ENCODE data around the gene SPRY1.

SPRY1 gene

DNA sequence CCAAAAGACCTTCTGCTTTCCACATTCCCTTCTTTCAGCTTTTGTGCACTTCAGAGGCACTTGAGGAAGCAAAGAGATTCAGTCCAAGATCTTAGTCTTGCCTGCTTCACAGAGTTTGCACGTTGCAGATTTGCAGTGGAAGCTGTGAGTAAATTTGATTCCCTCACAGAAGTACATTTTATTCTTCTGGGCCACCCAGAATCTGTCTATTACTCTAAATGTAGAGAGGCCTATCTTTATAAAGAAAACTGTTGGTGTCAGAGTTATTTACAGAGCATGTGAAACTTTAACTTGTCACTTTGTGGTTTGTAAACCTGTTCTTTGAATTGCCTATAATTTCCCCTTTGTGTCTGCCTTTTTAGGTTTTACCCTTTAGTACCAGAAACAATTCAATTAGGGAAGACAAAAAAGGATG is 15.5 kb downstream of the SPRY1 start:
- DNase-seq: no peak

DNA sequence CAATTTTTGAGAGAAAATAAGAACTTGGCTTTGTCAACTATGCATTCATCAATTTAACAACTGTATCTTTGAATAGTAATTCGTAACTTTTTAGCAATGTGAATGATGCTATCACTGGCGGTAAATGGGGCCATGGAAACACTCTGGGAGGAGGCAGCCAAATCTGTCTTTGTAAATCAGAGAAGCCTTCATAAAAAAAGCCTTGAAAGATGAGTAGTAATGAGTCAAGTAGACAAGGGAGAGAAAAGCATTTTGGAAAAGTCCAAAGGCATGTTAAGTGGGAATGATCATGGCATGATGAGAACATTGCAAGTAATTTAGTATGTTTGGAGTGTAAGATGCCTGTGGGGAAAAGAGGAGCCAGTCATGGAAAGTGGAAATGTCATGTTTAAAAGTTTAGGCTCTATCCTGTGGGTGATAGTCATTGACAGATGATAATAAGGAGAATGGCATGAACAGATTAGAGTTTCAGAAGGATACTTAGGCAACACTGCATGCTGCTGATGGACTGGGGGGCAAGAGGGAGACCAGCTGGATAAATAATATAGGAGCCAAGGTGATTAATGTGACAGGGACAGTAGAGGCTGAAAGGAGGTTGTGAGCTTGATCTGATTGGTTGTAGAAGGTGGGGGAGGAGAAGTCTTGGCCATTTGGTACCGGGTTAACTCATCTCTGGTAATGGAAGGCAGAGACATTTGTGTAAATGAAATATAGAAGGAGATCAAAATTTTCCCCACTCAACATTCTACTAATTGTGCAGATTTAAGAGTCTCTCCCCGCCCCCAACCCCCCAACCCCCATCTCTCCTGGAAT is 16.3 kb downstream of the SPRY1 start:
- DNase-seq: no peak

DNA sequence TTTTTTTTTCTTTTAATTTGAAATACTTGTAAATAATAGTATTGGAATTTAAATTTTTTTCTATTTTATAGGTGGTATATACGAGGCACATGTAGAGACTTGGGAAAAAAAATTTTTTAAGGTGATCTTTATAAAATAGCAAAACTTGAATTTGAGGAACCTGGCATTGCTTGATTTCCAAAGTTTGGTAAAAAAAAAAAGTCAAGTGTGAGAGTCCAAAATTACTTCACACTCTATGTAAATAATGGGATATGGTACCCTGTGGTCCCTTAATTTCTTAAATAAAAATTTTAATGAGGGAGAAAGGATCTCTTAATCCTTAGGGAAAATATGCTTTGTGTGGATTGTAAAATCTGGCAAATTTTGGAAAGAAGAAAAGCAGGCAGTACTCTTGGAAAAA is 19.0 kb downstream of the SPRY1 start:
- no peak for DNase-seq

DNA sequence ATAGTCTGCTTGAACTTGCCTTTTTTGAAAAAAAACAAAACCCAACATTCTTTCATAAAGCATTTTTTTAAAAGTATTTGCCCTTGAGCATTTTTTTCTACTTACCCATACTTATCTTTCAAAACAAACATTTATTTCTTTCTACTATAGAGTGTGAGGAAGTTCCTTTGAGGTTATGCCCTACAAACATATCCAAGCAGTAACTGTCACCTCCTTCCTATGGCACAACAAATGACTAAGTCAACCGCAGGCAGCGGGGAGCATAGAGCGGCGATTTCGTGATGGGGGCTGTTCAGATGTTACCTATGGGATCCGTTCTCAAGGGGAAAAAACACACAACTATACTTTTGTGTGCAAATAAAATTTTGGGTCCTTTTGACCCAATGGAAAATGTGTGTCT is 19.4 kb downstream of the SPRY1 start:
- no peak for DNase-seq

DNA sequence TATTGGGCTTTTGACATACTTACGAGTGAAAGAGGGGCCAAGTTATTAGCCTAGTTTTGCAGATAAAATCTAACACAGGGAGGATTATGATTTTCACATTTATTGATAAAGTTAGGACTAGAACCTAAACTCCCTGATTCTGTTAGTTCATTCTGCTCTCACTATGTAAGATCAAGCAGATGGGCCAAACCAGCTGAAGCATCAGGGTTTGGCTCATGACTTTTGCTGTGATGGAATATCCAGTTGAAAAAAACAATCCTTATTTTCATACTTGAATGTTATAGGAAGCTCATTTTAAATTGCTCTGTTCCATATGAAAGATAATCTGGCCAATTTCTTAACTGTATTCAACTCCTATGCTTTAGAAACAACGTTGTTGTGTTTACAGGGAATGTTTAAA is 21.2 kb downstream of the SPRY1 start:
- DNase-seq: no peak

DNA sequence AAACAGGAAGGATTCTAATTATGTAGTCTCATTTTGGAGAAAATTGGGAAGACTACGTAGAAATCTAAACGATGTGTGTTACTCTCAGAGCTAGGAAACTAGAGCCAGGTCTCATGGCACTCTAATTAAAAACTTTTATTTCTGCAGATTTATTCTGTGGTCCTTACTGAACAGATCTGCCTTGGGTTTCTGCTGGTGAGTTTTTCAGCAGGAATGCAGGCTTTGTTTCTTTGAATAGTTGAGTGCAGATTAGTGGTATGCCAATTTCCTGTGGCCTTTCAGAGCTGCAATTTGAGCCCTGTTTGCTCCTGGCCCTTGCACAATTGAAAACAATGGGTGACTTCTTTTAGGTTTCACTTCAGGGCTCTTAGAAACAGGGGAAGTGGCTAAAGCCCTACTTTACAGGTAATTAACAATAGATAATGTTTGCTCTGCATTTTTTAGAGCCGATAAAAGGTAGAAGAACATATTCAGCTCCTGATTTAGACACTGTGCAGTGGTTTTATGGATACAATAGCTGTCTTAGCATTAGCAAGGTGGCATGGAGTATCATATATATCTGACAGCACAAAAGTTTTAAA is 21.8 kb downstream of the SPRY1 start:
- DNase-seq: no peak

DNA sequence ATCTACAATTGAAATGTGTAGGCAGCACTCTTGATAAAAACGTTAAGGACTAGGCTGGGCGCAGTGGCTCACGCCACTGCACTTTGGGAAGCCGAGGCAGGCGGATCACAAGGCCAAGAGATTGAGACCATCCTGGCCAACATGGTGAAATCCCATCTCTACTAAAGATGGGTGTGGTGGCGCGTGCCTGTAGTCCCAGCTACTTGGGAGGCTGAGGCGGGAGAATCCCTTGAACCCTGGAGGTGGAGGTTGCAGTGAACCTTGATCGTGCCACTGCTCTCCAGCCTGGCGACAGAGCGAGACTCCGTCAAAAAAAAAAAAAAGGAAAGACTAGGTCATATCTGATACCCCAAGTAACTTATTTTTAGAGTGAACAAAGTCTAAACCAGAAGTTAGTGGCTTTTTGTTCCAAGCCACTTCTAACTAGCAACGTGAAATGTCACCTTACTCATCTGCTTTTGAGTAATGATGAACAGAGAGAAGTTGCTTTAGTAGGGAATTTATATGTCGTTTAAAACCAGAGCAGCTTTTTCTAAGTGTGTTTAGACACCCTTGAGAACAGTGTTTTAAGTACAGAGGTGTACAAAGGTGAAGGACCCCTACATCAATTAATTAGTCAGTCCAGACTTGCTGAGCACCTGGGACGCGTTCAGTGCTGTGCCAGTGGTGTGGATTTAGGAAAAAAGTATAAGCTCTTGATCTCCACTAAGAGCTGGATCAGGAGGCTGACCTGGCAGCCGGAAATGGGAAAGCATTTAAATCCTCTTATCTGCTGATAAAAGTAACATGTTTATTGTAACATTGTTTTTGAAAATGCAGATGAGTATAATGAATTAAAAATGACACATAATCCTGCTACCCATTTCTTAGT is 23.5 kb downstream of the SPRY1 start:
- no peak for DNase-seq

DNA sequence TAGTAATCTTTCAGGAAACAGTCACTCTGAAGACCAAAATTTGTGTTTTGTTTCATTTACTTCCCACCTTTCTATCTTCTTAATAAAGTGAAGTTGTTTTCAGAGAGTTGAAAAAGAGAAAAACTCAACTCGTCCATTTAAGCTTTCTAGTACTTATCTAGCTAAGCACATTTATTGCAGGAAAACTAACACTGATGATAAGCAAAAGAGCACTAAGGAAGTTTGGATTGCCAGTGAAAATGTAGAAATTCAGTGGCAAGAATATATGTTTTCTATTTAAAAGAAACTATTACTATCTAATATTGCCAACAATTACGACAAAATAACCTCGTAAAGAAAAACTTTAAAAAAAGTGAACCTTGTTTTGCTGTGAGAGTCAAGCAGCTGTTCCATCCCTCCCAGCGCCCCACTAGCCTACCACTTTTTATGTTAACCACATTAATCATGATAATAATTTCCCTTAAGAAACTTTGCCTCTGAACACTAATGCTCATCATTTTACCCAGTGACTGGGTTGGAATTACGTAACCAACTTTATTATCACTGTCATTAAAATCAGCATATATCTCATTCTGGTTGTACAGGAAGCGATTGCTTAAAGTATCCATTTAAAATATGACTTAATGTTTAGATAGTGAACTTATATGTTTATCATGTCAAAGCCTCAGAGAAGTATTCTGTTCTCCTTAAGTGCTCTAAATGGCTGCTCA is 24.8 kb downstream of the SPRY1 start:
- no peak for DNase-seq

DNA sequence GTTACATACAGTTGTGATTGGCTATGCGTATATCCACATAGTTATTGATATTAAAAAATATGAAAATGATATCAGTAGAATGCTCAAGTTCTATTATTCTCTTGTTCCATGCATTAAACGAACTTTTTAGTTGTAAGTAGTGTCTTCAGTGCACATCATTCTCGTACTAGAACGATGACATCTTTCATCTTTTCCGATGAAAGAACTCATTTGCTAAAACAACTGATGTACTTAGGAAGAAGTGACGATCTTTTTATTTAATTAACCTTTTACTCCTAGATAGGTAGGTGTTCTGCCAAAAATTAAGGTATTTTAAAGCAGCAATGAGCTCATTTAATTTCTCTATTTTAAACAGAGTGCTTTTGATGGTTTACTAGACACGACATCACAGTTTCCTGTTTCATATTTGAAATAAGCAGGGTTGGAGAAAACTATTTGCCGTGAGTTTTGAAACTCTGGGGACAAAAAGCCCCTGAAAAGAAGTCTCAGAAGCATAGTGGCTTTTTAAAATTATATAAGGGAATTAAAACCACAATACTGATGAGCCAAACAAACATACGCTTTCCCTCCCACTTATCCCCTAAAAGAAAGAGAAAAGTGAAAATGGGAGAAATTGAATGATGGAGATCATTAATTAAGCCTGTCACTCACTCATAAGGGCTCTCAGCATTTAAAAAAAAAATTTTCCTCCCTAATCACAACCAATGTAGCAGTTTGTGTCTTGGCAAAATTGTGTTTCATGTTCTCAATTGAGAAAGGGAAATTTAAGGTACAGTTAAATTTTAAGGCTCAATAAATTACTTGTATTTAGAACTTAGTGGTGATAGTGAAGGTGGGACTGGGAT is 25.6 kb downstream of the SPRY1 start:
- no peak for DNase-seq

DNA sequence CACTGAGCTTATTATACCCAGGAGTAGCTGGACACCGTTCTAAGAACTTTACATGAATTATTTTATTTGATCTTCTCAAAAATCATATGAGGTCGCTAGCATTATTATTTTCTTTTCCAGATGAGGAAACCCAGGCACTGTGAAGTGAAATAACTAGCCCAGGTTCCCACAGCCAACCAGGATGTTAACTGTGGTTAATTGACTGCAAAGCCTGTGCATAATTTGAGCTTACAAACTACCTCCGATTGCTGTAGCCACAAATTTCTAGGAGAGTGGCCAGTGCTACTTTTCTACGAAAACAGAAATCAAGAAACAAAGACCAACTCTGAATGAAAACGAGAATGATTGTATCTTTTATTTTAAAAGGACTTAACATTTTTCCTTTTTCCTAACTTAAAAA is 27.2 kb downstream of the SPRY1 start:
- no peak for DNase-seq

DNA sequence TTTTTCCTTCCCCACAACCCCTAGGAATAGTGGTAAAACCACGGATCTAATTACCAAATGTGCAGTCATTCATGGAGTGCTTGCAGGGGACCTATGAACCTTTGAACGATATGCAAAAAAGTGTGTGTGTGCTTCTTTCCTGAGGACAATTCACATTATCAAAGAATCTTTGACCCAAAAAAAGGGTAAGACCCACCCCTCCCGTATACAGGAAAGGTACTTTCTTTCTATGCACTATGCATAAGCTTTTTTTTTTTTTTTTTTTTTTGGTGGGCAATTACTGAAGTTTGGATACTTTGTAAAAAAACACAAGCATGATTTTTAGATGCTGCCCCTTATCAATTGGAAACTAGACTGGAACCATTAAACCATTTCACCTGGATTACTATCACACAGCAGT is 31.4 kb downstream of the SPRY1 start:
- no peak for DNase-seq

DNA sequence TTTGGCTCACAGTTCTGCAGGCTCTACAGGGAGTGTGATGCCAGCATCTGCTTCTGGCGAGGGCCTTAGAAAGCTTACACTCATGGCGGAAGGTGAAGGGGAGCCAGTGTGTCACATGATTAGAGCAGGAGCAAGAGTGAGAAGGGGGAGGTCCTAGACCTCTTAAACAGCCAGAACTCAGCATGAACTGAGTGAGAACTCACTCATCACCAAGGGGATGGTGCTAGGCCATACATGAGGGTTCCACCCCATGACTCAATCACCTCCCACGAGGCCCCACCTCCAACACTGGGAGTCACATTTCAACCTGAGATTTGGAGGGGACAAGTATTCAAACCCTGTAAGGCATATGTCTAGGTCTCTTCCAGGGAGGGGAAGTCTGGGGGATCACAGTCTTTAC is 33.4 kb downstream of the SPRY1 start:
- no peak for DNase-seq

DNA sequence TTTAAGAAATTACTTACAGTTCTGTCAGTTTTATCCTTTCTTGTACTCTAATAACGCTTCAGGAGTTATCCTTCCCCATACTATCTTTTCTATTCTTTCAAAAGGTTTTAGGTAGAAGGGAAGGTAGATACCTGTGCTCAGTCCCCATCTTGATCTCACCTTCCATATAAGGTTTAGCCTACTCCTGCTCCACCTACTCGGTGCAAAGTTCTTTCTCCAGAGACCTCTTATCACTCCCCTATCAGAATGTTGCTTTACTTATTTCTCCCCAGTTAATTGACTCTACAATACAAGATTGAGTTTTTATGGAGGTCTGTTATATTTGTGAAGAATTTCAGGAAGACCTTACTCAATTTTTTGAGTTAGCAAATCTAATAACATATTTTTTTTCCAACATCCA is 33.9 kb downstream of the SPRY1 start:
- DNase-seq: no peak

DNA sequence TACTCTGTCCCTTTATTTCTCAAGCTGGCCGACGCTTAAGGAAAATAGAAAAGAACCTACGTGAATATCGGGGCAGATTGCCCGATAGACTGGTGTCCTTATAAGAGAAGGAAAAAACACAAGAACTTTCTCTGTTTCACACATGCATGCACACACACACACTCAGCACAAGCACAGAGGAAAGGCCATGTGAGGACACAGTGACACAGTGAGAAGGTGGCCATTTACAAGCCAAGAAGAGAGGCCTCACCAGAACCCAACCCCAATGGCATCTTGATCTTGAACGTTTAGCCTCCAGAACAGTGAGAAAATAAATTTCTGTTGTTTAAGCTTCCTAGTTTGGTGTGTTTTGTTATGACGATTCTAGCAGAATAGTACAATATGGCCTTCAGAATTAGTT is 37.0 kb downstream of the SPRY1 start:
- DNase-seq: no peak

DNA sequence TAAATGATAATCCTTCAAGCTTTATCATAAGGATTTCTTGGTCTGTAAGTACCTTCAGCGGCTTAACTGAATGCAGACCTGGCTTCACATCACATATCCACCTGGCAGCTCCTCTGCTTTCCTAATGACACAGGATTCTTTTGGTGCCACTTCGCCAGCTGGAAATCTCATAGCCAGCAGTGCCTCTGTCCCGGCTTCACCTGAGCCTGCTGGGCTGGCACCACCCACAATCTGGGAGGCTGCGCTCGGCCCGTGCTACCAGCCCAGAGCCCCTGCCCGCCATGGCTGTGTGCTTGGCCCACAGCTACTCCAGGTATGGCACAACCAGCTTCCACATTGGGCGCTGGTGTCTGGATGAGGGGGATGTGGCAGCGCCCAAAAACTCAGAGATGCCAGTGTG is 37.4 kb downstream of the SPRY1 start:
- no peak for DNase-seq

DNA sequence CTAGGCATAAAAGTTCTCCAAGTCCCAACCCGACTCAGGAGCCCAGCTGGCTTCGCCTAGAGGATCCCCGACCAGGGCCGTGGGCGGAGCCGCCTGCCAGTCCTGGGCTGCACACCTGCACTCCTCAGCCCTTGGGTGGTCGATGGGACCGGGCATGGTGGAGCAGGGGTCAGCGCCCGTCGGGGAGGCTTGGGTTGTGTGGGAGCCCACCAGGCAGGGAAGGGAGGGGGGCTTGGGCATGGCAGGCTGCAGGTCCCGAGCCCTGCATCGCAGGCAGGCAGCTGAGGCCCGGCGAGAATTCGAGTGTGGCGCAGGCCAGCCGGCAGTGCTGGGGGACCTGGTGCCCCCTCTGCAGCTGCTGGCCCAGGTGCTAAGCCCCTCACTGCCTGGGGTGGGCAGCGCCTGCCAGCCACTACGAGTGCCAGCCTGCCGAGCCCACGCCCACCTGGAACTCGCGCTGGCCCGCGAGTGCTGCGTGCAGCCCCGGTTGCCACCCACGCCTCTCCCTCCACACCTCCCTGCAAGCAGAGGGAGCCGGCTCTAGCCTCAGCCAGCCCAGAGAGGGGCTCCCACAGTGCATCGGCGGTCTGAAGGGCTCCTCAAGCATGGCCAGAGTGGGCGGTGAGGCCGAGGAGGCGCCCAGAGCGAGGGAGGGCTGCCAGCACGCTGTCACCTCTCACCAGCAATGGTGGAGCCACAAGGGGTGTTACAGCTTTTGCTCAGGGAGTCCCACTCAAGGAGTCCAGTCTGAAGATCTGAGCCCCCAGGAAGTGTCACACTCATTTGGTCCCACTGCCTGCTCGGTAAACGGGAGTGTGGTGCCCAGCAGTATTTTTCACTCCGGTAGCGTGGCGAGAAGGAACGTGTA is 38.9 kb downstream of the SPRY1 start:
- DNase-seq: no peak

DNA sequence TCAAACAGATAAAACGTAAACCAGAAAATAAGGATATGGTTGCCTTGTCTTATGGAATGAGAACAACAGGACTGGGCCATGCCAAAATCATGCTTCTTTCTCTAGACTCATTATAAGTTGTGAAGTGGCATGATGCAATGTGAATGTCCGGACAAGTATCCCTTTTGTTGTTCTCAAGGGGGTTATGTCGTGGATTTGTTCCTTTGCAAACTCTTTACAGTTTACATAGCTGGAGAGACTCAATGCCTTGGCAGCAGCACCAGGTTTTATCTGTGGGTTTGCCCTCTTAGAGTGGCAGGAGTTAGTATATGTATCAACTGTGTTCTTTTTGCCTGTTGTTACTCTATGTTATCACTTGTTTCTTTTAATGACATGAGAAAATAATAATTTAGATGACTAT is 41.4 kb downstream of the SPRY1 start:
- no peak for DNase-seq

DNA sequence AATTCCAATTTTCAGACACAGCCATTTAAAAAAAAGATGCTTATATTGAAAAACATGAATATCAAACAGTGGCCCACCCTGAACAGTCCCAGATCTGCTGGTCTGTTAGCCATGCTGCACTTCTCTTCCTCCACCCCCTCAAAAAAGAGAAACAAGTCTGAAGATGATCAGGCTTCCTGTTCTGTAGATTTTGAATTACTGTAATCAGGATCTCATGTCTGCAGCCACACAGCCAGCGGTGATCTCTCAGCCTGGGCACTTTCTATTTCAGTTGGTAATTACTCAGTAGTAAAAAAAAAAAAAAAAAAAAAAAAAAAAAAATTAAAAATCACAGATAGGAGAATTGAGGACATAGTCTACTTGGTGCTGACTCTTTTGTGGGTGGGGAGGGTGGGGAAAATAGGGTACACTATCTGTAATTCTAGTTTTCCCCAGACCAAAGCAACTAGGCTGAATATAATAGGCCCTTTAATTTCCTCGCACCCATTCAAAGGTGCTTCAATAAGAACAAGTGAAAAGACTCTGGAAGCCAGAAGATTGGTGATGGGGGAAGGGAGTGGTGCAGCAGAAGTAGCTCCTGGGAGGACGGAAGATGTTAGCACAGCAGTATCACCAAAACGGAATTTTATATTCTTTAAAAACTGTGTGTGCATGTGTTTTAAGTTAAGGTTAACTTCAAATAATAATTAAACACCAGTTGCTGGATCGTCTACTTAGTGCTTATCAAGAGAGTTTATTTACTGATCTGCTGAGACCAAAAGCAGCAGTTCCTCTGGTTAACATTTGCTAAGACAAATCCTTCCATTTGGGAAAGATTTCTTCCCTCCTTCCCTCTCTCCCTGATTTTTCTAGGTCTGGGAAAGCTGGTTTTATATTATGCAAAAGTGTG is 47.0 kb downstream of the SPRY1 start:
- DNase-seq: no peak

DNA sequence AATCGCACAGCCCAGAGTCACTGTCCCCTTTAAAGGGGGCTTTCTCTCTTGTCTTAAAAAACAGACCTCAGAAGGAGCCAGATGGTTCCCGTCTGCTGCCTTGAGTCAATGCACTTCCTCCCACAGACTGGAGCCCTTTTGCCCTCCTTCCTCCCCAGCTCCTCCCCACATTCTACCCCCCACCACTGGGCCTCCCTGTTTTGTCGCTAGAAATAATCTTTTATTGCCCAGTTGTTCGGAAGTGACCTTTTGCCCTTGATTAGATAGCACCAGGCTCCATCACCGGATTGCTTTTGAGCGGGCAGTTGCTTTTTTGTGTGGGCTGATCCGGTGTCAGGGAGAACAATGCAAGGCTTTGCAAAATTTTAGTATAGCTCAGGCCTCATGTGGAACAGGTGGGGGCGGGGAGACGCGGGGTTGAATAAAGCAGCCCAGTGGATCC is 47.7 kb downstream of the SPRY1 start:
- DNase-seq: no peak

DNA sequence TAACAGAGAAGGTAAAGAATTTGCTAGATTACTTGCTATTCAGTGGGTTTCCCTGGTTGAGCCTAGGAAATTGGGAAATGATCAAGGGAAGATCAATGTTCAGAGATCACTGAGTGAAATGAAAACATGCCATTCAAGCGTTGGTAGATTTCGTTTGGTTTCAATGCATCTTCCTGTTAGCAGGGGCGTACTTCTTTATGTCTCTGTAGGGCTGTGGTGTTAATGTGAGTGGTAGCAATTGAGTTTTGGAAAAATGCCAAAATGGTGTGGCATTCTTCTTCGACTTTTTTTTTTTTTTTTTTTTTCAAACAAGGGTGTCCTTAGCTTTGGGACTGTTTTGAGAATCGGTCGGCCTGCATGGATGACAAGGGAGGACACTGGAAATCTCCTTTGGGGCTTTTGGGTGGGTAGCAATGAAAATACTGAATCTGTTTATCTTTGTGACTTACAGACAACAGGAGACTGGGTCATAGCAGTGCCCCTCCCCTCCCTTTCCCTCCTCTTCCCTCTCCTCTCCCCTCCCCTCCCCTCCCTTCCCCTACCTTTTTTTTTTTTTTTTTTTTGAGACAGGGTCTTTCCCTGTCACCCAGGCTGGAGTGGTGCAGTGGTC is 50.4 kb downstream of the SPRY1 start:
- no peak for DNase-seq
